ENCODE measurements around the gene POFUT1. TPM values are rescaled to one million over a fixed set of nuclear protein-coding genes. Genes with fewer than 3 reads are reported as not detected.

The POFUT1 gene
- total RNA-seq, 6 experiments from 2014 or later = 24.2 to 40.2 (median 28.7) TPM

GRCh38 chr20:32160341-32160740, 47.3 kb upstream of the POFUT1 start:
- no peaks in the 10 kb centered on the region for H3K27me3 ChIP-seq
- 83% methylated on average over 2 of the region's 5 CpGs for WGBS (ENCODE audit: insufficient coverage, low coverage, low lambda C conversion rate, missing lambda C conversion rate)
- no peak overlapping the region for H3K4me3 ChIP-seq
- no peaks in the 10 kb centered on the region for H3K9me3 ChIP-seq
- H3K27ac ChIP-seq = no peak overlapping the region
- peaks cover 0 to 5% (median 2%) of the 10 kb centered on the region in 4 donors for H3K4me1 ChIP-seq
- DNase-seq = peak in 1 of 3 donors; percentile 15
- TF ChIP-seq CTCF (IDR thresholded peaks at IDR 0.05) (no peak), POLR2A (IDR thresholded peaks at IDR 0.05) (no peak)
- ATAC-seq = no peak
- intact Hi-C loops (cut with DNase I) = no loop called here
- peaks cover 0 to 64% (median 25%) of the 10 kb centered on the region in 4 donors for H3K36me3 ChIP-seq

- no peak overlapping the region for H3K4me3 ChIP-seq
- ATAC-seq (no peak), DNase-seq (peak in 1 of 3 donors; percentile 2)
- peaks cover 0 to 71% (median 24%) of the 10 kb centered on the region in 4 donors for H3K36me3 ChIP-seq
- no peak overlapping the region for H3K27ac ChIP-seq
- H3K27me3 ChIP-seq = no peaks in the 10 kb centered on the region
- TF ChIP-seq POLR2A (IDR thresholded peaks at IDR 0.05) (no peak), CTCF (IDR thresholded peaks at IDR 0.05) (no peak)
- intact Hi-C loops (cut with DNase I) = no loop called here
- no peaks in the 10 kb centered on the region for H3K9me3 ChIP-seq
- 52% methylated on average over 3 of the region's 3 CpGs for WGBS (ENCODE audit: insufficient coverage, low coverage, low lambda C conversion rate, missing lambda C conversion rate)
- no peaks in the 10 kb centered on the region for H3K4me1 ChIP-seq
Observed at GRCh38 chr20:32162351-32162750, 45.3 kb upstream of the POFUT1 start.

GRCh38 chr20:32163951-32164350, 43.7 kb upstream of the POFUT1 start:
- no peak overlapping the region for H3K4me3 ChIP-seq
- ATAC-seq = no peak
- no peak overlapping the region for H3K27ac ChIP-seq
- H3K4me1 ChIP-seq = no peaks in the 10 kb centered on the region
- intact Hi-C loops (cut with DNase I) = no loop called here
- TF ChIP-seq POLR2A (IDR thresholded peaks at IDR 0.05) (no peak), CTCF (IDR thresholded peaks at IDR 0.05) (no peak)
- H3K9me3 ChIP-seq = no peaks in the 10 kb centered on the region
- 85% methylated on average over 5 of the region's 5 CpGs for WGBS (ENCODE audit: insufficient coverage, low coverage, low lambda C conversion rate, missing lambda C conversion rate)
- no peaks in the 10 kb centered on the region for H3K27me3 ChIP-seq
- no peak for DNase-seq
- H3K36me3 ChIP-seq = peaks cover 0 to 55% (median 13%) of the 10 kb centered on the region in 4 donors

GRCh38 chr20:32164984-32165735, 42.5 kb upstream of the POFUT1 start:
- ATAC-seq = no peak
- Histone ChIP-seq H3K4me3 (no peak overlapping the region), H3K27ac (no peak overlapping the region), H3K27me3 (no peaks in the 10 kb centered on the region), H3K9me3 (no peaks in the 10 kb centered on the region), H3K4me1 (no peaks in the 10 kb centered on the region), H3K36me3 (peaks cover 0 to 43% (median 12%) of the 10 kb centered on the region in 4 donors)
- intact Hi-C loops (cut with DNase I) = no loop called here
- no peak for TF ChIP-seq POLR2A (IDR thresholded peaks at IDR 0.05)
- no peak for TF ChIP-seq CTCF (IDR thresholded peaks at IDR 0.05)
- DNase-seq = peak in 2 of 3 donors; percentile 30 to 36
- WGBS (ENCODE audit: insufficient coverage, low coverage, low lambda C conversion rate, missing lambda C conversion rate) = 81% methylated on average over 17 of the region's 21 CpGs
